ENCODE measurements around the gene SLPI.

- TF ChIP-seq LRRFIP1 (CRISPR knock-in tag; conservative IDR thresholded peaks at IDR 0.05) (no peak), POLR2A (IDR thresholded peaks at IDR 0.05; ENCODE audit: insufficient read depth in 1 of 2, low read depth in 2 of 2, low read length in 2 of 2) (no peak), ATF3 (CRISPR knock-in tag; IDR thresholded peaks at IDR 0.05) (no peak)
These were observed 29.2 kb upstream of the SLPI start for GRCh38 chr20:45283551-45284057.
